GM12878 (cell line): Measurements from ENCODE around the gene TTLL12. TPM values are rescaled to one million over a fixed set of nuclear protein-coding genes. Genes with fewer than 3 reads are reported as not detected.

Experiments used
- ATAC-seq: fragments of 200-7000 bp; cut with Tn5 transposase; 3 replicates; pipeline ENCODE4 v1.9.1; 2020; ENCODE audit warnings: mild to moderate bottlenecking, moderate library complexity
- BruUV-seq: library from RNA; stranded (reverse); fragments of 400-500 nt; replicated peaks from 2 replicates; lab custom pipeline; 2021; lab: Mats Ljungman, UMichigan
- CTCF ChIA-PET: fragments of 300-600 bp; sonication (Branson Sonifier 250); formaldehyde crosslinking; extraction: SDS; loops from one replicate; lab custom pipeline; 2021; ENCODE audit warnings: inconsistent platforms; lab: Yijun Ruan, JAX
- POLR2A ChIA-PET: fragments of 350-600 bp; formaldehyde crosslinking; extraction: SDS; loops from one replicate; lab custom pipeline; 2021; ENCODE audit warnings: inconsistent platforms; lab: Charles Lee
- RAD21 ChIA-PET: fragments of 300-600 bp; sonication (Branson Sonifier 250); formaldehyde crosslinking; loops from one replicate; lab custom pipeline; 2023; ENCODE audit warnings: antibody characterized with exemption; ENCODE audit not compliant: unreplicated experiment; lab: Charles Lee
- SMC1A ChIA-PET: fragments of 300-600 bp; sonication (Branson Sonifier 250); formaldehyde crosslinking; loops from one replicate; lab custom pipeline; 2023; ENCODE audit not compliant: unreplicated experiment, uncharacterized antibody; lab: Charles Lee
- DNase-seq: peaks from one replicate; pipeline ENCODE4 v3.0.0-alpha.2; 2011; ENCODE audit warnings: low read depth, low spot score
- FAIRE-seq: peaks from 3 replicates; lab custom pipeline; 2011; peaks lifted over from hg19 to GRCh38; lab: Jason Lieb, UNC
- H2AFZ ChIP-seq: 2 replicates; pipeline ENCODE4 v1.6.0; 2011; ENCODE audit warnings: low read depth, low read length, control low read depth; ENCODE audit not compliant: control insufficient read depth
- H3K27ac ChIP-seq: 2 replicates; pipeline ENCODE4 v1.5.1; 2011; ENCODE audit warnings: control low read depth; ENCODE audit not compliant: control insufficient read depth, insufficient read depth
- H3K27me3 ChIP-seq, 2 experiments: replicated peaks in 1 of 2; 2 replicates each; pipeline versions ENCODE4 v1.6.0 to v1.6.1; 2011; ENCODE audit warnings: low read length in 1 of 2; ENCODE audit not compliant: control insufficient read depth in 2 of 2, insufficient read depth in 2 of 2
- H3K36me3 ChIP-seq, 2 experiments: 2 replicates each; pipeline ENCODE4 v1.5.1; 2011; ENCODE audit warnings: low read length in 1 of 2; ENCODE audit not compliant: control insufficient read depth in 2 of 2, insufficient read depth in 2 of 2
- H3K4me1 ChIP-seq: 2 replicates; pipeline ENCODE4 v1.6.1; 2011; ENCODE audit warnings: mild to moderate bottlenecking, low read length, moderate library complexity, mixed read lengths; ENCODE audit not compliant: control insufficient read depth, insufficient read depth
- H3K4me2 ChIP-seq: 2 replicates; pipeline ENCODE4 v1.6.0; 2011; ENCODE audit warnings: control low read depth; ENCODE audit not compliant: control insufficient read depth, insufficient read depth
- H3K4me3 ChIP-seq: fragments of 200-600 bp; sonication (generic); 2 replicates; pipeline ENCODE4 v1.5.1; 2016
- H3K79me2 ChIP-seq: 2 replicates; pipeline ENCODE4 v1.6.0; 2011; ENCODE audit warnings: low read length; ENCODE audit not compliant: control insufficient read depth, insufficient read depth
- H3K9ac ChIP-seq: 2 replicates; pipeline ENCODE4 v1.8.0; 2011; ENCODE audit warnings: low read length, control low read depth, mixed read lengths; ENCODE audit not compliant: control insufficient read depth, insufficient read depth
- H3K9me3 ChIP-seq: replicated peaks from 3 replicates; pipeline ENCODE4 v1.5.1; 2011; ENCODE audit warnings: mild to moderate bottlenecking, low read length; ENCODE audit not compliant: control insufficient read depth, insufficient read depth
- H4K20me1 ChIP-seq: 2 replicates; pipeline ENCODE4 v1.6.0; 2011; ENCODE audit not compliant: control insufficient read depth, insufficient read depth
- CUX1 ChIP-seq: IDR thresholded peaks from 2 replicates; pipeline ENCODE4 v1.6.1; 2012; ENCODE audit warnings: improper control_type of control experiment, low read depth, low read length; ENCODE audit not compliant: insufficient replicate concordance
- EED ChIP-seq: sonication (generic); IDR thresholded peaks from 2 replicates; pipeline ENCODE4 v1.6.1; 2016; ENCODE audit warnings: antibody characterized with exemption, low read depth
- FOS ChIP-seq: IDR thresholded peaks from 3 replicates; pipeline ENCODE4 v1.6.1; 2011; ENCODE audit warnings: borderline replicate concordance; ENCODE audit not compliant: insufficient read length; ENCODE audit errors: extremely low read depth
- MEF2B ChIP-seq: fragments of 450-650 bp; IDR thresholded peaks from 2 replicates; pipeline ENCODE4 v1.6.1; 2018; ENCODE audit warnings: mild to moderate bottlenecking, moderate library complexity; ENCODE audit not compliant: partially characterized antibody, poor library complexity, severe bottlenecking
- MYB ChIP-seq: fragments of 150-350 bp; IDR thresholded peaks from 2 replicates; pipeline ENCODE4 v1.6.1; 2014; ENCODE audit warnings: mild to moderate bottlenecking, low read depth, low read length, borderline replicate concordance
- NRF1 ChIP-seq: conservative IDR thresholded peaks from 2 replicates; pipeline ENCODE4 v1.6.1; 2011; ENCODE audit warnings: mild to moderate bottlenecking, low read depth, low read length, improper control_type of control experiment
- PML ChIP-seq: IDR thresholded peaks from 2 replicates; pipeline ENCODE4 v1.6.1; 2012; ENCODE audit warnings: low read length, inconsistent platforms
- RUNX3 ChIP-seq: IDR thresholded peaks from 2 replicates; pipeline ENCODE4 v1.6.1; 2012; ENCODE audit warnings: low read length, inconsistent platforms
- SMC3 ChIP-seq: IDR thresholded peaks from 2 replicates; pipeline ENCODE4 v1.6.1; 2011; ENCODE audit warnings: low read length, improper control_type of control experiment, borderline replicate concordance
- TCF12 ChIP-seq: IDR thresholded peaks from 2 replicates; pipeline ENCODE4 v1.6.1; 2011; ENCODE audit warnings: low read depth, mild to moderate bottlenecking, low read length
- WGBS: methylation state at CpG from one replicate; pipeline ENCODE4 v1.1.6; 2016; ENCODE audit warnings: low lambda C conversion rate; ENCODE audit not compliant: insufficient replicate concordance, insufficient coverage; ENCODE audit errors: missing lambda C conversion rate; 5-methylcytosine and 5-hydroxymethylcytosine counted together
- in situ Hi-C: fragments of 300-500 bp; cut with MboI; formaldehyde crosslinking; loops from 9 replicates; pipeline ENCODE4 v1.14.3; 2018; ENCODE audit warnings: mixed read lengths
- intact Hi-C: fragments of 100-400 bp; cut with micrococcal nuclease; formaldehyde crosslinking; loops from one replicate; pipeline ENCODE4 v1.14.2; 2022; ENCODE audit not compliant: unreplicated experiment
- polyA plus RNA-seq, 11 experiments: library from polyadenylated mRNA; depleted of rRNA in 4 of 11; unstranded in 6 of 11; stranded (reverse) in 5 of 11; fragments of >200 nt; fragmentation: Nextera tagmentation in 4 of 11; fragmentation: Illumina TruSeq in 1 of 11; extraction: Ambion mirVana in 4 of 11; extraction: Trizol in 1 of 11; gene quantifications; 1 replicate in 1 of 11; 2 replicates in 10 of 11; pipeline versions ENCODE4 v1.2.1 to v1.2.3, GENCODE V29; 2011 to 2016; ENCODE audit warnings: inconsistent platforms in 2 of 11, missing spikeins in 2 of 11, low read depth in 1 of 11
- total RNA-seq, 4 experiments: library from RNA; depleted of rRNA in 3 of 4; stranded (reverse); fragments of >200 nt in 3 of 4; fragmentation: Illumina TruSeq in 1 of 4; extraction: Trizol in 1 of 4; gene quantifications; 2 replicates each; pipeline versions ENCODE4 v1.2.1 to v1.2.3, GENCODE V29; 2013 to 2021
- TF ChIP-seq, protein P1 (sequence below): IDR thresholded peaks from 2 replicates; pipeline ENCODE4 v1.6.1; 2011; ENCODE audit warnings: borderline replicate concordance, low read depth, mild to moderate bottlenecking, moderate library complexity, low read length; ENCODE audit not compliant: insufficient read depth, poor library complexity, severe bottlenecking
- TF ChIP-seq, protein P2 (sequence below): fragments of 450-650 bp; IDR thresholded peaks from 2 replicates; pipeline ENCODE4 v1.6.1; 2017; ENCODE audit warnings: borderline replicate concordance

TTLL12 gene
- total and polyA plus RNA-seq, 10 of the 15 experiments (the other 5 are each of a cell fraction or from before 2014, with no cell fraction given) = 1.00 to 89.8 (median 38.5) TPM

GRCh38 chr22:43134553-43134952 is 52.4 kb downstream of the TTLL12 start (continued):
- TF ChIP-seq CUX1 = no peak

- 87% methylated on average over 9 of the region's 9 CpGs for WGBS
- Histone ChIP-seq H3K4me3 (no peak overlapping the region), H2AFZ (no peak overlapping the region), H4K20me1 (no peaks in the 10 kb centered on the region), H3K79me2 (no peaks in the 10 kb centered on the region), H3K4me1 (peaks cover 15% of the 10 kb centered on the region), H3K4me2 (no peak overlapping the region), H3K9me3 (no peaks in the 10 kb centered on the region), H3K27ac (no peak overlapping the region), H3K36me3 (peaks cover 6 to 25% of the 10 kb centered on the region in 2 experiments), H3K9ac (no peak overlapping the region), H3K27me3 (no peaks in the 10 kb centered on the region)
- ChIA-PET POLR2A (no interaction called here), RAD21 (no interaction called here), SMC1A (no interaction called here), CTCF (no interaction called here)
- in situ Hi-C loops = no loop called here
- no peak for ATAC-seq
- no TSS peak for BruUV-seq
- intact Hi-C loops = no loop called here
- DNase-seq = no peak
- no peak for FAIRE-seq
- TF ChIP-seq, protein P1, sequence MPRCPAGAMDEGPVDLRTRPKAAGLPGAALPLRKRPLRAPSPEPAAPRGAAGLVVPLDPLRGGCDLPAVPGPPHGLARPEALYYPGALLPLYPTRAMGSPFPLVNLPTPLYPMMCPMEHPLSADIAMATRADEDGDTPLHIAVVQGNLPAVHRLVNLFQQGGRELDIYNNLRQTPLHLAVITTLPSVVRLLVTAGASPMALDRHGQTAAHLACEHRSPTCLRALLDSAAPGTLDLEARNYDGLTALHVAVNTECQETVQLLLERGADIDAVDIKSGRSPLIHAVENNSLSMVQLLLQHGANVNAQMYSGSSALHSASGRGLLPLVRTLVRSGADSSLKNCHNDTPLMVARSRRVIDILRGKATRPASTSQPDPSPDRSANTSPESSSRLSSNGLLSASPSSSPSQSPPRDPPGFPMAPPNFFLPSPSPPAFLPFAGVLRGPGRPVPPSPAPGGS = no peak
- TF ChIP-seq PML (no peak), TCF12 (no peak), NRF1 (no peak), RUNX3 (no peak), MYB (no peak), MEF2B (no peak), FOS (no peak), EED (no peak), SMC3 (no peak)
- TF ChIP-seq, protein P2, sequence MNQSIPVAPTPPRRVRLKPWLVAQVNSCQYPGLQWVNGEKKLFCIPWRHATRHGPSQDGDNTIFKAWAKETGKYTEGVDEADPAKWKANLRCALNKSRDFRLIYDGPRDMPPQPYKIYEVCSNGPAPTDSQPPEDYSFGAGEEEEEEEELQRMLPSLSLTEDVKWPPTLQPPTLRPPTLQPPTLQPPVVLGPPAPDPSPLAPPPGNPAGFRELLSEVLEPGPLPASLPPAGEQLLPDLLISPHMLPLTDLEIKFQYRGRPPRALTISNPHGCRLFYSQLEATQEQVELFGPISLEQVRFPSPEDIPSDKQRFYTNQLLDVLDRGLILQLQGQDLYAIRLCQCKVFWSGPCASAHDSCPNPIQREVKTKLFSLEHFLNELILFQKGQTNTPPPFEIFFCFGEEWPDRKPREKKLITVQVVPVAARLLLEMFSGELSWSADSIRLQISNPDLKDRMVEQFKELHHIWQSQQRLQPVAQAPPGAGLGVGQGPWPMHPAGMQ = no peak
These were observed 53.5 kb downstream of the TTLL12 start for GRCh38 chr22:43133401-43133800.
